ENCODE data around the gene STXBP5. TPM values are rescaled to one million over a fixed set of nuclear protein-coding genes. Genes with fewer than 3 reads are reported as not detected.

Gene STXBP5
- polyA plus RNA-seq, 1 of the 3 experiments (the other 2 are of a cell fraction) = 9.9 TPM

- peak overlapping the region in 1 of 2 experiments; percentile 10; a peak in 1 of 4 replicates for H3K27ac ChIP-seq (ENCODE audit: low read depth in 2 of 2, low read length in 1 of 2)
- no peak overlapping the region for H2AFZ ChIP-seq (ENCODE audit: low read depth)
- peak overlapping the region in 1 of 2 experiments; percentile 4; a peak in 1 of 4 replicates for H3K4me3 ChIP-seq (ENCODE audit: low read depth in 2 of 2, low read length in 1 of 2)
- H3K9me2 ChIP-seq = no peaks in the 10 kb centered on the region
- H3K36me3 ChIP-seq (replicated peaks in 1 of 2; ENCODE audit: control insufficient read depth in 1 of 2, insufficient read depth in 2 of 2, low read length in 1 of 2) = peaks cover 3 to 19% of the 10 kb centered on the region in 2 experiments
- peaks cover 90% of the 10 kb centered on the region for H3K79me2 ChIP-seq (ENCODE audit: insufficient read depth)
- no peak for DNase-seq
- ChIA-PET CTCF (no interaction called here), POLR2A (no interaction called here)
- peaks cover 6 to 16% of the 10 kb centered on the region in 2 experiments; a peak in 3 of 4 replicates for H3K4me1 ChIP-seq (ENCODE audit: control insufficient read depth in 1 of 2, insufficient read depth in 2 of 2, low read depth in 1 of 2, low read length in 1 of 2)
- H3K4me2 ChIP-seq = peak overlapping the region; percentile 85; the same call in 1 of the 2 replicates
- 87% methylated on average over 6 of the region's 6 CpGs for WGBS (ENCODE audit: low lambda C conversion rate)
- H3K9ac ChIP-seq = no peak overlapping the region
- H3F3A ChIP-seq (replicated peaks; ENCODE audit: insufficient read depth) = peaks cover 35% of the 10 kb centered on the region
- peaks cover 36% of the 10 kb centered on the region for H4K20me1 ChIP-seq (ENCODE audit: insufficient read depth)
- H3K27me3 ChIP-seq (ENCODE audit: insufficient read depth) = no peaks in the 10 kb centered on the region
- TF ChIP-seq YY1 (IDR thresholded peaks at IDR 0.05; ENCODE audit: low read depth) (no peak), MEF2A (IDR thresholded peaks at IDR 0.05; ENCODE audit: borderline replicate concordance, low read depth) (no peak), MXI1 (IDR thresholded peaks at IDR 0.05; ENCODE audit: low read depth, low read length) (no peak), GABPA (IDR thresholded peaks at IDR 0.05; ENCODE audit: low read depth) (no peak), RFX5 (IDR thresholded peaks at IDR 0.05; ENCODE audit: low read length) (no peak), NFIC (IDR thresholded peaks at IDR 0.05; ENCODE audit: borderline replicate concordance) (no peak), CHD2 (IDR thresholded peaks at IDR 0.05; ENCODE audit: low read length, partially characterized antibody) (no peak), TCF12 (IDR thresholded peaks at IDR 0.05) (no peak), RAD21 (IDR thresholded peaks at IDR 0.05; ENCODE audit: low read length) (no peak), RCOR1 (IDR thresholded peaks at IDR 0.05; ENCODE audit: low read length) (no peak), FOXM1 (IDR thresholded peaks at IDR 0.05; ENCODE audit: low read depth) (no peak), TEAD4 (IDR thresholded peaks at IDR 0.05; ENCODE audit: borderline replicate concordance, insufficient read depth) (no peak), EP300 (IDR thresholded peaks at IDR 0.05; ENCODE audit: borderline replicate concordance in 1 of 2, low read depth in 1 of 2, low read length in 1 of 2) (no peak), JUND (IDR thresholded peaks at IDR 0.05) (no peak), SIN3A (IDR thresholded peaks at IDR 0.05; ENCODE audit: borderline replicate concordance, low read depth, low read length) (no peak)
- TF ChIP-seq, protein P1, sequence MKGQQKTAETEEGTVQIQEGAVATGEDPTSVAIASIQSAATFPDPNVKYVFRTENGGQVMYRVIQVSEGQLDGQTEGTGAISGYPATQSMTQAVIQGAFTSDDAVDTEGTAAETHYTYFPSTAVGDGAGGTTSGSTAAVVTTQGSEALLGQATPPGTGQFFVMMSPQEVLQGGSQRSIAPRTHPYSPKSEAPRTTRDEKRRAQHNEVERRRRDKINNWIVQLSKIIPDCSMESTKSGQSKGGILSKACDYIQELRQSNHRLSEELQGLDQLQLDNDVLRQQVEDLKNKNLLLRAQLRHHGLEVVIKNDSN (IDR thresholded peaks at IDR 0.05; ENCODE audit: borderline replicate concordance, low read depth) = no peak
- TF ChIP-seq, protein P2, sequence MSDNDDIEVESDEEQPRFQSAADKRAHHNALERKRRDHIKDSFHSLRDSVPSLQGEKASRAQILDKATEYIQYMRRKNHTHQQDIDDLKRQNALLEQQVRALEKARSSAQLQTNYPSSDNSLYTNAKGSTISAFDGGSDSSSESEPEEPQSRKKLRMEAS (IDR thresholded peaks at IDR 0.05; ENCODE audit: low read depth) = no peak
- TF ChIP-seq, protein P3, sequence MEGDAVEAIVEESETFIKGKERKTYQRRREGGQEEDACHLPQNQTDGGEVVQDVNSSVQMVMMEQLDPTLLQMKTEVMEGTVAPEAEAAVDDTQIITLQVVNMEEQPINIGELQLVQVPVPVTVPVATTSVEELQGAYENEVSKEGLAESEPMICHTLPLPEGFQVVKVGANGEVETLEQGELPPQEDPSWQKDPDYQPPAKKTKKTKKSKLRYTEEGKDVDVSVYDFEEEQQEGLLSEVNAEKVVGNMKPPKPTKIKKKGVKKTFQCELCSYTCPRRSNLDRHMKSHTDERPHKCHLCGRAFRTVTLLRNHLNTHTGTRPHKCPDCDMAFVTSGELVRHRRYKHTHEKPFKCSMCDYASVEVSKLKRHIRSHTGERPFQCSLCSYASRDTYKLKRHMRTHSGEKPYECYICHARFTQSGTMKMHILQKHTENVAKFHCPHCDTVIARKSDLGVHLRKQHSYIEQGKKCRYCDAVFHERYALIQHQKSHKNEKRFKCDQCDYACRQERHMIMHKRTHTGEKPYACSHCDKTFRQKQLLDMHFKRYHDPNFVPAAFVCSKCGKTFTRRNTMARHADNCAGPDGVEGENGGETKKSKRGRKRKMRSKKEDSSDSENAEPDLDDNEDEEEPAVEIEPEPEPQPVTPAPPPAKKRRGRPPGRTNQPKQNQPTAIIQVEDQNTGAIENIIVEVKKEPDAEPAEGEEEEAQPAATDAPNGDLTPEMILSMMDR (IDR thresholded peaks at IDR 0.05) = no peak
- TF ChIP-seq, protein P4, sequence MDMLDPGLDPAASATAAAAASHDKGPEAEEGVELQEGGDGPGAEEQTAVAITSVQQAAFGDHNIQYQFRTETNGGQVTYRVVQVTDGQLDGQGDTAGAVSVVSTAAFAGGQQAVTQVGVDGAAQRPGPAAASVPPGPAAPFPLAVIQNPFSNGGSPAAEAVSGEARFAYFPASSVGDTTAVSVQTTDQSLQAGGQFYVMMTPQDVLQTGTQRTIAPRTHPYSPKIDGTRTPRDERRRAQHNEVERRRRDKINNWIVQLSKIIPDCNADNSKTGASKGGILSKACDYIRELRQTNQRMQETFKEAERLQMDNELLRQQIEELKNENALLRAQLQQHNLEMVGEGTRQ (IDR thresholded peaks at IDR 0.05; ENCODE audit: borderline replicate concordance, low read depth, low read length) = no peak
- TF ChIP-seq, protein P5, sequence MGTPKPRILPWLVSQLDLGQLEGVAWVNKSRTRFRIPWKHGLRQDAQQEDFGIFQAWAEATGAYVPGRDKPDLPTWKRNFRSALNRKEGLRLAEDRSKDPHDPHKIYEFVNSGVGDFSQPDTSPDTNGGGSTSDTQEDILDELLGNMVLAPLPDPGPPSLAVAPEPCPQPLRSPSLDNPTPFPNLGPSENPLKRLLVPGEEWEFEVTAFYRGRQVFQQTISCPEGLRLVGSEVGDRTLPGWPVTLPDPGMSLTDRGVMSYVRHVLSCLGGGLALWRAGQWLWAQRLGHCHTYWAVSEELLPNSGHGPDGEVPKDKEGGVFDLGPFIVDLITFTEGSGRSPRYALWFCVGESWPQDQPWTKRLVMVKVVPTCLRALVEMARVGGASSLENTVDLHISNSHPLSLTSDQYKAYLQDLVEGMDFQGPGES (IDR thresholded peaks at IDR 0.05; ENCODE audit: low read depth, low read length) = no peak
- no peaks in the 10 kb centered on the region for H3K9me3 ChIP-seq
These were observed 3.1 kb downstream of the STXBP5 start for GRCh38 chr6:147207351-147207750.

Data from SK-N-SH (cell line).